Right cardiac atrium (tissue), 5 donors: ENCODE data around the gene KRT78. TPM values are rescaled to one million over a fixed set of nuclear protein-coding genes. Genes with fewer than 3 reads are reported as not detected.

Experiments
- ATAC-seq, 2 donors: fragments of 200-7000 bp; cut with Tn5 transposase; one replicate each; pipeline versions ENCODE4 v1.8.0 to v1.9.1; 2020; ENCODE audit warnings: moderate library complexity in 2 of 2, mild to moderate bottlenecking in 1 of 2
- DNase-seq, 3 donors: peaks; one replicate each; pipeline ENCODE4 v3.0.0-alpha.2; 2020
- H3K27ac ChIP-seq: one replicate; pipeline ENCODE4 v1.5.1; 2013; ENCODE audit warnings: mild to moderate bottlenecking, low read length, control low read depth, moderate library complexity
- H3K27me3 ChIP-seq: one replicate; pipeline ENCODE4 v1.6.1; 2013; ENCODE audit not compliant: control insufficient read depth, insufficient read depth
- H3K4me1 ChIP-seq: one replicate; pipeline ENCODE4 v1.6.1; 2013; ENCODE audit warnings: low read length; ENCODE audit not compliant: control insufficient read depth, insufficient read depth
- H3K4me3 ChIP-seq: one replicate; pipeline ENCODE4 v1.5.1; 2013; ENCODE audit warnings: low read length, control low read depth
- H3K9me3 ChIP-seq: one replicate; pipeline ENCODE4 v1.6.1; 2013; ENCODE audit warnings: low read length; ENCODE audit not compliant: control insufficient read depth
- WGBS: extraction: QIAGEN DNeasy Blood & Tissue Kit; methylation state at CpG from one replicate; pipeline ENCODE4 v1.1.7; 2013; 5-methylcytosine and 5-hydroxymethylcytosine counted together
- intact Hi-C, 4 donors: fragments of 100-400 bp; cut with DNase I; formaldehyde crosslinking; loops; one replicate each; pipeline versions ENCODE4 v1.11.0 to v1.14.0; 2022 to 2023
- polyA plus RNA-seq: library from polyadenylated mRNA; stranded (reverse); fragments of 200-250 nt; gene quantifications from one replicate; pipeline ENCODE4 v1.2.3, GENCODE V29; 2013
- total RNA-seq, 4 donors: library from RNA; stranded (reverse); fragmentation: NEBNext Ultra II Directional; extraction: Animal tissue kit (Norgen Biotek cat#: 25700); gene quantifications; one replicate each; pipeline ENCODE4 v1.2.1, GENCODE V29; 2021
- donor health status: healthy with polysubstance abuse.
- donor health status: DM: no; HTN: yes; CAD: no.
- donor health status: DM: no; HTN: no; CAD: no.
- donor health status: DM: no; HTN: yes; CAD: no; lungs with severe emphysema.
- donor health status: DM: yes; HTN: yes; CAD: no.

KRT78 gene
- total and polyA plus RNA-seq, 5 donors = 0.02 TPM; not detected in 4

GRCh38 chr12:52871291-52872039 is 22.7 kb upstream of the KRT78 start:
- DNase-seq = peak; percentile 37 to 71 (median 69)
- Histone ChIP-seq H3K4me3 (no peak overlapping the region), H3K27ac (peak overlapping the region; percentile 25), H3K27me3 (no peaks in the 10 kb centered on the region), H3K9me3 (no peaks in the 10 kb centered on the region), H3K4me1 (peaks cover 6% of the 10 kb centered on the region)
- intact Hi-C loops = loop anchor here (2.0 to 10.0 kb wide), 5 partner anchors 207 to 717 kb away; no protein-coding TSS in a partner anchor
- 53% methylated on average over 9 of the region's 9 CpGs for WGBS
- ATAC-seq = peak in 1 of 2 donors; percentile 46

GRCh38 chr12:52870361-52871290 is 21.8 kb upstream of the KRT78 start:
- Histone ChIP-seq H3K27me3 (no peaks in the 10 kb centered on the region), H3K27ac (no peak overlapping the region), H3K9me3 (no peaks in the 10 kb centered on the region), H3K4me3 (no peak overlapping the region), H3K4me1 (peaks cover 6% of the 10 kb centered on the region)
- peak; percentile 58 to 84 (median 83) for DNase-seq
- 46% methylated on average over 14 of the region's 14 CpGs for WGBS
- peak in 1 of 2 donors; percentile 22 for ATAC-seq
- intact Hi-C loops = loop anchor here (2.0 to 10.0 kb wide), 5 partner anchors 206 to 716 kb away; no protein-coding TSS in a partner anchor

- Histone ChIP-seq H3K4me3 (no peak overlapping the region), H3K4me1 (no peaks in the 10 kb centered on the region), H3K27me3 (no peaks in the 10 kb centered on the region), H3K9me3 (no peaks in the 10 kb centered on the region), H3K27ac (no peak overlapping the region)
- 53% methylated on average over 9 of the region's 9 CpGs for WGBS
- intact Hi-C loops = loop anchor here in 2 of 4 donors (5.0 kb wide), 1 partner anchor 285 kb away; no protein-coding TSS in a partner anchor
- ATAC-seq (peak; percentile 64 to 74), DNase-seq (peak; percentile 75 to 91 (median 90))
Measured at GRCh38 chr12:52867642-52868041, 18.8 kb upstream of the KRT78 start.

GRCh38 chr12:52867152-52867551 is 18.4 kb upstream of the KRT78 start:
- DNase-seq = no peak
- H3K4me3 ChIP-seq = no peak overlapping the region
- no peaks in the 10 kb centered on the region for H3K4me1 ChIP-seq
- H3K9me3 ChIP-seq = no peaks in the 10 kb centered on the region
- intact Hi-C loops = loop anchor here in 2 of 4 donors (5.0 kb wide), 1 partner anchor 285 kb away; no protein-coding TSS in a partner anchor
- WGBS = 97% methylated on average over 5 of the region's 5 CpGs
- H3K27ac ChIP-seq = no peak overlapping the region
- no peak for ATAC-seq
- no peaks in the 10 kb centered on the region for H3K27me3 ChIP-seq

GRCh38 chr12:52865090-52865944 is 16.5 kb upstream of the KRT78 start:
- DNase-seq (peak; percentile 48 to 83 (median 80)), ATAC-seq (peak; percentile 68 to 79)
- no peak overlapping the region for H3K27ac ChIP-seq
- no peak overlapping the region for H3K4me3 ChIP-seq
- no peaks in the 10 kb centered on the region for H3K4me1 ChIP-seq
- intact Hi-C loops = loop anchor here in 2 of 4 donors (5.0 kb wide), 1 partner anchor 283 kb away; no protein-coding TSS in a partner anchor
- H3K27me3 ChIP-seq = no peaks in the 10 kb centered on the region
- 49% methylated on average over 10 of the region's 10 CpGs for WGBS
- no peaks in the 10 kb centered on the region for H3K9me3 ChIP-seq

- H3K4me3 ChIP-seq = no peak overlapping the region
- H3K4me1 ChIP-seq = no peaks in the 10 kb centered on the region
- H3K27me3 ChIP-seq = no peaks in the 10 kb centered on the region
- WGBS = 64% methylated on average over 2 of the region's 2 CpGs
- no peaks in the 10 kb centered on the region for H3K9me3 ChIP-seq
- ATAC-seq = no peak
- no peak overlapping the region for H3K27ac ChIP-seq
- DNase-seq = no peak
- intact Hi-C loops = no loop called here
Measured at GRCh38 chr12:52862023-52862422, 13.2 kb upstream of the KRT78 start.

GRCh38 chr12:52861511-52861910 is 12.7 kb upstream of the KRT78 start:
- Histone ChIP-seq H3K9me3 (no peaks in the 10 kb centered on the region), H3K27ac (no peak overlapping the region), H3K4me1 (no peaks in the 10 kb centered on the region), H3K27me3 (no peaks in the 10 kb centered on the region), H3K4me3 (no peak overlapping the region)
- intact Hi-C loops = no loop called here
- DNase-seq = no peak
- no peak for ATAC-seq
- WGBS = 93% methylated on average over 7 of the region's 7 CpGs

GRCh38 chr12:52860102-52860823 is 11.5 kb upstream of the KRT78 start:
- peak; percentile 77 to 79 for ATAC-seq
- WGBS = 61% methylated on average over 6 of the region's 6 CpGs

GRCh38 chr12:52857500-52857899 is 8.7 kb upstream of the KRT78 start:
- WGBS = 89% methylated on average over 3 of the region's 3 CpGs

More at GRCh38 chr12:52860102-52860823, 11.5 kb upstream of the KRT78 start:
- intact Hi-C loops = no loop called here
- H3K4me3 ChIP-seq = no peak overlapping the region
- H3K4me1 ChIP-seq = no peaks in the 10 kb centered on the region
- DNase-seq = no peak
- no peaks in the 10 kb centered on the region for H3K9me3 ChIP-seq
- no peaks in the 10 kb centered on the region for H3K27me3 ChIP-seq
- no peak overlapping the region for H3K27ac ChIP-seq

GRCh38 chr12:52856787-52857186 is 8.0 kb upstream of the KRT78 start:
- Histone ChIP-seq H3K4me1 (no peaks in the 10 kb centered on the region), H3K9me3 (no peaks in the 10 kb centered on the region), H3K4me3 (no peak overlapping the region), H3K27me3 (no peaks in the 10 kb centered on the region), H3K27ac (no peak overlapping the region)
- intact Hi-C loops = no loop called here
- WGBS = 88% methylated on average over 3 of the region's 3 CpGs
- DNase-seq (no peak), ATAC-seq (no peak)

More at GRCh38 chr12:52857500-52857899, 8.7 kb upstream of the KRT78 start:
- intact Hi-C loops = no loop called here
- H3K9me3 ChIP-seq = no peaks in the 10 kb centered on the region
- H3K27me3 ChIP-seq = no peaks in the 10 kb centered on the region
- no peak overlapping the region for H3K27ac ChIP-seq
- no peak overlapping the region for H3K4me3 ChIP-seq
- no peak for DNase-seq
- no peak for ATAC-seq
- no peaks in the 10 kb centered on the region for H3K4me1 ChIP-seq
